HG02970 (cell line): Measurements from ENCODE around the gene PPP4R1.

Experiments
- ATAC-seq: cut with Tn5 transposase; IDR thresholded peaks from one replicate; pipeline ENCODE4 v1.9.1; 2021; ENCODE audit warnings: mild to moderate bottlenecking, moderate library complexity, moderate number of reproducible peaks; ENCODE audit not compliant: unreplicated experiment, low FRiP score

The PPP4R1 gene

DNA sequence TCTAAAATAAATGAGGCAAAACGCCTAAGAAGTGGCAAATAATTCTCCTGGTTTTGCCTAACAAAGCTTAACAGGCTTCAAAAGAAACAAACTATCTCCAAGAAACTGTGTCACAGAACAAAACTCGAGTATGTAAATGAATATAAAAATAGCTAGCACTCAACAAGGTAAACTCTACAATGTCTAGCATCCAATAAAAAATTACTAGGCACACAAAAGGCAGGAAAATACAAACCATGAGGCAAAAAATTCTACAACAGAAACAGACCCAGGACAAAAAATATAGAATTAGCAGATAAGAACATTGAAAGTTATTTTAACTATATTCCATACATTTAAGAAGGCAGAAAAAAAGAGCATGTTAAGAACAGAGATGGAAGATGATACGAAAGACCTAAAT is 16.8 kb downstream of the PPP4R1 start:
- ATAC-seq, result no peak

DNA sequence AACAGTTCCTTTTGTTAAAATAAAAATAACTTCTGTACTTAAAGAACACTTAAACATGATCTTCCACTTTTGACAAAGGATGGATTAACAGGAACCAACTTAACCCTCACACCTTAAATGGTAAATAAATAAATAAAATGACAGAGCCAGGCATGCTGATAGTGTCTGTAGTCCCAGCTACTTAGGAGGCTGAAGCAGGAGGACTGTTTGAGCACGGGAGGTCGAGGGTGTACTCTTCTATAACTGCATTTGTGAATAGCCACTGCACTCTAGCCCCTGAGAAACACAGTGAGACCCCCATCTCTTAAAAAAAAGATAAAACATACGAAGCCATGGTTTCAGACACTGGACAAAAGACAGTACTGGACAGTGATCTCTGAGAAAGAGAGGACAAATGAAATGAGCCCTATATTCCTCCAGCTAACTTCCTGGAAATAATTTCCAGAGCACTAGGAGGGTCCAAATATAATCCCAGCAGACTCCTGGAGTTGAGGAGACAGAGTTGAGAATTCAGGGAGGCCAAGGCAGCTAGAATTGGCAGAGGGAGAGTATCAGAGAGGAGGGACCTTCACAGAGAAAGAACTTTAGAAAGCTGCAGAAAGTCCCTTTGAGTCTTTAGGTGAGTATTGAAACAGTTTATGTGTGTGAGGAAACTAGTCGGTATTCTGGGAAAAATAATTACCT is 17.4 kb downstream of the PPP4R1 start:
- ATAC-seq, result no peak

DNA sequence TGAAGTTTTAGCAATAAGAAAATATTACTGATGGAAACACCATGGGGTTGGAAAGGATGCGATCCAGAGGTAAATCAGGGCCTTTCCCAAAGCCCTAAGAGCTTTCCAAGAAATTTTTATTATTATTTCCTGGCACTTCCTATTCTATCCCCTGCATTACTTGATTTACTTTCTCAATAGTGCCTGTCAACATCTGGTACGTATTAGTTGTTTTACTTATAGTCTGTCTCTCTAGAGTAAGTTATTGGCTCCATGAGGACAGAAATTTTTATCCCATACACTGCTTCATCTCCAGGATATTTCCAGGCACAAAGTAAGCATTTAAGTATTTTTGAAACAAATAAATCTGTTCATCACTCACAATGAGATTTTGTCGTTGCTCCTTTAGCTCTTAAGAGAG is 18.1 kb downstream of the PPP4R1 start:
- no peak for ATAC-seq

DNA sequence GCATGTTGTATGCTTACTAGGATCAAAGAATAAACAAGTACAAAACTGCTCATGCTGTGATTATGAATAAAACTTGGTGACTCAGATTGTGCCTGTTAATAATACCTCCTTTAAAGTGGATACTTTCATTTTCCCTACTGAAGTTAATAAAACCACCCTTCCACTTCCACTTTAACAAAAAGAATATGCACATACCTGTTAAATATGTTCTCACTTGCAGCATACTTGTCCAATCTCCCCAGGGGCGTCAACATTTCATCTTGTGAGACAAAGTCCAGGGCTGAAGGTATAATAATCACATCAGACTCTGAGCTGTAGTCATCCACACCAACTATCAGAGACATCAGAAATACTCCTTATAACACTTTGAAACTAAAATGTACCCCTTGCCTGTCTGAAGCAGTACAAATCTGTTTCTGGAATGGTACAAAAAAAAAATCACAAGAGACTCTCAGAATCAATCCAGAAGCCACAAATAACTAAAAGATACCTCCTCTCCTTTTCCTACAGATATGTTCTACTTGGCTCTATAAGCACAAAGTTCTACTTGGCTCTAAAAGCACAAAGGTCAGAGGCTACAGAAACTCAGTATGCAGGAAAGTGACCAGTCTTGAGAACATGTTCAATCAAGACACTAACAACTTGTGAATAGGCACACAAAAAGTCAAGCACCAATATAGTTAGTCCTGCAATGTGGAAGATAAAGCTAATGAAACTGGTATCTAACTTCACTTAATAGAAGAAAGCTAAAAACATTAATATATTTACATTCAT is 19.3 kb downstream of the PPP4R1 start:
- ATAC-seq, result no peak

DNA sequence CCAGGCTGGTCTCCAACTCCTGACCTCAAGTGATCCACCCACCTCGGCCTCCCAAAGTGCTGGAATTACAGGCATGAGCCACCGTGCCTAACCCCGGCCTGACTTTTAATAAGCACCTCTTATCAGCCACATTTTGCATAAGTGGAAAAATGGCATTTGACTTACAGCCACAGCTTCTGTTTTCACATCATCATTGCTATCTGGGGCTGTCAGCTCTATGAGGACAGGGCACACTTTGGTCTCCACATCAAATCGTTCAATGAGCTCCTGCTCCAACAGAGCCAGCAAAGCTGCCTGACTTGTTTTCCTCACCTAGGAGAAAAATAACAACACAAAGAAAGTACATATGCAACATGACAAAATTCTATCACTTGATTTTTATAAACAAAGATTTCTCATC is 26.4 kb downstream of the PPP4R1 start:
- no peak for ATAC-seq

DNA sequence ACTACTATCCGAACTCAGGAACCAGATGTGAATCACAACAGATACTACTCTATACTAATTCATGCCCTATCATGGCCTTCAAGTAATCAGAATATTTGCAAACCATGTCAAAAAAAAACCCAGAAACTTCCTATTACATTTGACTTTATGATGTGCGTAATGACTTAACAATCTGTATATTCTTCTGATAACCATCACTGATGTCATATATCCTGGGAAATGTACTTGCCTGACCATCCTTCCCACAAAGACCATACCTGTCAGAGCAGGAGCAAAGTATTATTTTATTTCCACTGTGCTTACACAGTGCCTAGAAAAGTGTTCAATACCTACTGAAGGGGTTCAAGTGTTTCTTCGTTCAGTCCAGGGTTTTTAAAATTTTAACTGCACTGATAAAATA is 27.5 kb downstream of the PPP4R1 start:
- no peak for ATAC-seq

DNA sequence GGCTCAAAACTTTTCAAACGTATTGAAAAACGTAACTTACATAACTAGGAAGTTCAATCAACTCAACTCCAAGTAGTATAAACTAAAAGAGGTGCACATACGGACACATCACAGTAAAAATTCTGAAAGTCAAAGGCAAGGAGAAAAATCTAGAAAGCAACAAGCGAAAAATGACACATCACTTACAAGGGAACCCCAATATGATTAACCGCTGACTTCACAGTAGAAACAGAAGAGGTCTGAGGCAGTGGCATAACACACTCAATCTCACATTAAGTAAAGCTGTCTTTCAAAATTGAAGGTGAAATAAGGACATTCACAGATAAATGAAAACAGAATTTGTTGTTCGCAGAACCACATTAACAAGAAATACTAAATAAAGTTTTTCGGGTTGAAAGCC is 32.7 kb downstream of the PPP4R1 start:
- no peak for ATAC-seq

DNA sequence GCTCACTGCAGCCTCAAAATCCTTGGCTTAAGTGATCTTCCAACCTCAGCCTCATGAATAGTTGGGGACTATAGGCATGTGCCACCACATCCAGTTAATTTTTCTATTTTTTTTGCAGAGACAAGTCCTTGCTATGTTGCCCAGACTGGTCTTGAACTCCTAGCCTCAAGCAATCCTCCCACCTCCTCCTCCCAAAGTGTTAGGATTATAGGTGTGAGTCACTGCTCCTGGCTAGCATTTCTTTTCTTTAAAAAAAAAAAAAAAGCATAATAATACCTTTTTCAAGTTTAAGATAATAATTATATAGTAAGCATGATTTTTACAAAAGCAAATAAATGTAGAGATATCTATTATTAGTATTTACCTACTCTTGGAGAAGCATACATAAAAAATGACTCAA is 36.1 kb downstream of the PPP4R1 start:
- ATAC-seq, result no peak

DNA sequence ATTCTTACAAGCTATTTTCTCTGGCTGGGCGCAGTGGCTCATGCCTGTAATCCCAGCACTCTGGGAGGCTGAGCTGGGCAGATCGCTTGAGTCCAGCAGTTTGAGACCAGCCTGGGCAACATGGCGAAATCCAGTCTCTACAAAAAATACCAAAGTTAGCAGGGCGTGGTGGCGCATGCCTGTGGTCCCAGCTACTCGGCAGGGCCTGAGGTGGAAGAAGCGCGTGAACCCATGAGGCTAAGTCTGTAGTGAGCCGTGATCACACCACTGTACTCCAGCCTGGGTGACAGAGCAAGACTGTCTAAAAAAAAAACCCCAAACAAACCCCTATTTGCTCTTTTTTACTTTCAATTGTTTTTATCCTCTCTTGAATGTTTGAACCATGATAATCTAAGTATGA is 37.0 kb downstream of the PPP4R1 start:
- ATAC-seq, result no peak

DNA sequence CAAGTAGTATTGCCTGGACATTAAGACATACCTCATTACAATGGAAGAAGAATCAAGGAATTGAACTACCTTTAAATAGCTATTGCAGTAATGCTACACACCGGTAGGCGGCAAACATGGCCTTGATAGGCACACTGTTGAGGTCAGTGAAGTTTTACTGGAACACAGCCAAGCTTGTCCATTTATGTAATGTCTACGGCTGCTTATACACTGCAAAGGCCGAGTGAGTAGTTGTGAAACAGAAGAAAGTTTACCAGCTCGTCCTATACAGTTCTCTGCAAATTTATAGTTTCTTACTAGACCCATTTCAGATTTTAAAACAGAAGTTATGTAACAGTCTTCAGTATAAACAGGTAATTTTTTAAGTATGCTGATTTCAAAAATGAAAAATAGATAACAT is 38.8 kb downstream of the PPP4R1 start:
- no peak for ATAC-seq

DNA sequence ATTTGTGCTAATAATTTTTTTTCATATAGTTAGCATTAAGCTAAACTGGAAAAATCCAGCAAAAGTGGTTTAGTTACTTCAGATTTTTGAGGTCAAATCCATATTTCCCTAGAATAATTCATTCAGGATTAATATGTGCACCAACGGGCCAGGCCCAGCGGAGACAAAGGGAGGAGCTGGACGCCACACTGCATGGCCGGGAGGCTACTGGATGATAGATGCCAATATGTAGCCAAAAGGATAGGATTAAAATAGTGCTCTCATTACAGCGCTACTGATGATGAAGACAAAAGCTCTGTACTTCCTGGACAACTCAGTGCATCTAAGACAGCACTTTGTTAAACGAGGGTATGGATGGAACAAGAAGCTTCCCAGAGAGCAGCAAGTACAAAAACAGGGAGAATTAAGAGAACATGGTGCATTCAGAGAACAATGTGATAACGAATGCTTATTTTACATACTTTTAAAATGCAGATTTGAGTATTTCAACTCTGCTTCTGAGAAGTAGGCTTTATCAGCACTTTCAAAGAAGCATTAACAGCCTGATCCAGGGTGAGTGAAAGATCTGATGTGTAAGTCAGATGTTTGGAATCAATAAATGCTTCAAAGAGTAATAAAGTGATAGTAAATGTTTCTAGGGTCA is 39.8 kb downstream of the PPP4R1 start:
- ATAC-seq, result no peak

DNA sequence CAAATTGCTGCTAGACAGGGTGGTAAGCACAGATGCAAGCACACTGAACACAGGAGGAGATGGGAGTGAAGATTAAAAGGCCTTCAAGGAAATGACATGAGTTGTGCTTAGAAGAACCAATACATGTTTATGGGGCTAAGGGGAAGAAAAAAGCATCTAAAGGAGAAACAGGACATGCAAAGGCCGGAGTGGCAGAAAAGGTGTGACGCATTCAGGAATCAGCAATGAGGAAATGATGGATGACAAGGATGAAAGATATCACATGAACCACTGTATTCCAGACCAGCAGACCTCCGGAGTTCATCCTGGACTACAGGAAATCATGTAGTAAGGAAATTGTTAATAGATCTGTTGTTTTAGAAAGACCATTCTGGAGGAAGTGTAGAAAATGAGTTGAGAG is 42.8 kb downstream of the PPP4R1 start:
- no peak for ATAC-seq

DNA sequence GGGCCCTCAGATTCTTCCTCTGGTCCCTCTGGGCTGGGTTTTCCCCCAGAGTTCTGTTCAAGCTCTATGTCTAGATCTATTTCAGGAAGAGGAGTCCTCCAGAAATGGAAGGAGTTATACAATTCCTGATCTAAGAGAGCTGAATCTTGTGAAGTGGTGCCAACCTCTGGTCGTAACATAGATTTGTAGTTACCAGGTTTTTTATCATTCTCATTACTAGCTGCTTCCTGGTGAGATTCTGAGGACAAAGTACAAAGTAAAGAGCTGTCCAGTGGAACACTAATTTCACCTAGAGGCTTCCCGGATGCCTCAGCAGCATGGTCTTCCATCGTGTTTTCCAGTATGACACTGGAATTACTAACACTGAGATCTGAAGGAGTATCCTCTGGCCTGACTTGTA is 44.1 kb downstream of the PPP4R1 start:
- no peak for ATAC-seq

DNA sequence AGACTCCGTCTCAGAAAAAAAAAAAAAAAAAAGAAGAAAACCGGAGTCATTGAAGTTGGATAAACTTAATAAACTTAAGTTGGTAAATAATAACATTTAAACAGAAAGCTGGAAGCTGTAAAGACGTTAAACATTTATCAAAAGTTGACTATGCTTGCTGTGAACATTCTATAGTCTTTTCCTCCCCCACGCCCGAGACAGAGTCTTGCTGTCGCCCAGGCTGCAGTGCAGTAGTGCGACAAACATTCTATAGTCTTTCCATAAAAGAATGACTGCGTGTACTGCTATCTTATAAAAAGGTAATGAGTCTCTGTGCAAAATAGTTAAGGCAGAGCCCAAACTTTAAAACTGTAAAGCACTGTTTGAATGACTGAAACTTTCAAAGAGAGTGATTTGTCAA is 45.2 kb downstream of the PPP4R1 start:
- ATAC-seq, result no peak

DNA sequence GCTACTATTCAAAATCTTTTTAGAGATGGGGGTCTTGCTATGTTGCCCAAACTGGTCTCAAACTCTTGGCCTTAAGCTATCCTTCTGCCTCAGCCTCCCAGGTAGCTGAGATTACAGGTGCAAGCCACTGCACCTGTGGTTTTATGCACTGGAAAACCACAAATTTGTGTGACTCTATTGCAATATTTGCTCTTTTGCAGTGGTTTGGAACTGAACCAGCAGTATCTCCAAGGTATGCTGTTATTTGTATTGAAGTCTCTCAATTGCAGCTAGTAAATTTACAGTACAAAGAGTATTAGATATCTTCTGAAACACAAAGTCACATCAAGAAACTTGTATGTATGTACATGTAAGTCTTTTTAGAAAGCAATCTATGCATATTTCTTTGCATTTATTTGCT is 46.2 kb downstream of the PPP4R1 start:
- no peak for ATAC-seq

DNA sequence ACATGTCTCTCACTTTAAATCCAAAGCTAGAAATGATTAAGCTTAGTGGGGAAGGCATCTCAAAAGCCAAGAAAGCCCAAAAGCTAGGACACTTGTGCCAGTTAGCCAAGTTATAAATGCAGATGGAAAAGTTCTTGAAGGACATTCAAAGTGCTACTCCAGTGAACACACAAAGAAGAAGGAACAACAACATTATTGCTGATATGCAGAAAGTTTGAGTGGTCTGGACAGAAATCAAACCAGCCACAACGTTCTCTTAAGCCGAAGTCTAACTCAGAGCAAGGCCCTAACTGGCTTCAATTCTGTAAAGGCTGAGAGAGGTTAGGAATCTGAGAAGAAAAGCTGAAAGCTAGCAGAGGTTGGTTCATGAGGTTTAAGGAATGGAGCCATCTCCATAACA is 49.0 kb downstream of the PPP4R1 start:
- ATAC-seq, result no peak

DNA sequence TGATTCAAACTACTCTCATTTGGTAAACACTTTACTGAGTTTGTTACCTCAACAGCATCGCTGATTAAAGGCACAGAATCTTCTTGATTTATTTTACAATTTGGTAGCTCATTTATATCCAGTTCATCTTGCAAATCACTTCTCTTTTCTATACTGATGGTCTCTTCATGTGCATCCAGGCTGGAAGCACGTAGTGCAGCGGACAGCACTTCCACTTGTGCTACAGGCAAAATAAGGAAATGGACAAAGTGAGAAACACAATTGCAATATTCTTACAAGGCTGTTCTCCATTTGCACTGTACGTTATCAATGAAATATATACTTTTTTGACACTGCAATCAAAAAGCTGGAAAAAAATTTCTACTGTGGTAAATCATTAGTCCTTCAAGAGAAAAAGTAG is 51.0 kb downstream of the PPP4R1 start:
- ATAC-seq, result no peak

DNA sequence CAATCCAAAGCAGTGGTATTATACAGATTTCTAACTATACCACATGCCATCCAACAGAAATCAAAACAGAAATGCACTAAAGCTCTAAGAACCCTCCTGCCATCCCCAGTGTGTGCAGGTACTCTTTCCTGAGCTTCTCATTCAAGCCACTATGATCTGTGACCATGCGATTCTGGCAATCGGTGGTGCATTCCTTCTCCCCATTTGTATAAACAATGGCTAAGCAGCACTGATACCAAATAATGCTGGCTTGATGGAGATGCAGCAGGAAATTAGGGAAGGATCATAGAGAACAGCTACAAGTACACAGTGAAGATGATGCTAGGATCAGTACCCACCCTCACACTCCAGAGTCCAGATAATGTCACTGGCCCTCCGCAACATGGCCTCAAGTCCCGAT is 51.8 kb downstream of the PPP4R1 start:
- no peak for ATAC-seq

DNA sequence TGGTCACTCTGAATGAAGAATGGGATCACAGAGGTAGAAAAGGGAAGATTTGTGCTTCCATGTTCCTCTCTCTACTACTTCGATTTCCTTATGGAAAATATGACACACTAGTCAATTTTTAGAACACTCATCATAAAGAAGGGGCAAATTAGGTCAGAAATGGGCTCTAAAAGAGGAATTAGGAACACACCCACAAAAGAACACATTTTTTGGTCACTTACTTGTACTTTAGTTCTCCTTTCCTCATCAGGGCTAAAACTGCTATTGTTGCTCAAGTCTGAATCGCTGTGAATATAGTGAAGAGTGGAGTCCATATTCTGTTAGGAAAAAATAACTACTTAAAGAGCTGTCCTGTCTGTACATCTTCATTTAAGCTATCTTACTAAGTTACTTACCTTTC is 52.6 kb downstream of the PPP4R1 start:
- ATAC-seq, result no peak

DNA sequence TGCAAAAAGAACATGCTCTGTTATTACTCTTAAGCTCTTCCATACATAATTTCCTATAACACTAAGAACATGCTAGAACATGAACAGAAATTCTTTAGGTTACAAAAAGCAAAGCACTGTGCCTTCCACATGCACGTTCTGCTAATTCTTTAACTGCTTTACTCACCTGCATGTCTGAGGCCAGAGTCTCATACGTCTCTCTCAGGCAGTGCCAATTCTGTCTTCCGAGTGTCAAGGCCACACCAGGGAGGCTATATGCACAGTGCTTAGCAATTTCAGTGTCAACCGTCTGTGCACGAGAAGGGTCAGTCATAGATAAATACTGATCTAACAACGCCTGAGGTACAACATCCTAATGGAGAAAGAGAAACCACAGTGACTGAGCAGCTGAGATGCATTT is 55.1 kb downstream of the PPP4R1 start:
- ATAC-seq, result no peak

DNA sequence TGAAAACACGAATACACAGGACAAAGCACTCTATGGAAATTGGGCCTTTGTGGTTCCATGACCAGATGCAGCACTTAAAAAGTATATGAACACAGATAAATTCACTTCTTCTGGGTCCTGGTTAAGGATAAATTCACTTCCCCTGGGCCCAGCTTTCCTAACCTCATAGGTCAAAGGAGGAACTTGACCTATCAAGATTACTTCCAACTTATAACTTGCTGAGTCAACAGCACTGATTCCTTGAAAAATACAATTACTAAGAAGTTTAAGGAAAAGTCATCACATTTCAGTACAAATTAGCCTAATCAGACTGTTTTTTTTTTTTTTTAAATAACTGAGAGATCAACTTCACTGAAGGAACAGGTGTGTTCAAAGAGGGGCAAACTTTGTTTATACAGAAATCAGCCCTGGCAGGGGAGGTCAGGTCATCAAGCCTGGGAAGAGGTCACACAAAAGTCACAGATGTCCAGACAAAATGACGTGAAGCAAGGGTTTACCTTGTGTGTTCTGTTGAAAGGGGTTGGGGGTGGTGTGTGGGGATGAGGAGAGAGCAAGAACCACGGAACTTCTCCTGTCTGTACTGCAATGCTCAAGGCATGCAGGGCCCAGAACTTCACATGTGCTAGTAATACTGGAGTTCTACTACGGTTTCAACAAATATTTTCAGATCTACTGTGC is 55.8 kb downstream of the PPP4R1 start:
- ATAC-seq, result no peak
